ENCODE results near the gene MAP3K10. TPM values are rescaled to one million over a fixed set of nuclear protein-coding genes. Genes with fewer than 3 reads are reported as not detected.
A peak's percentile ranks its signal among the peaks of the same experiment; 100 is the strongest.

MAP3K10 gene
- total and polyA plus RNA-seq, 9 of the 15 experiments (the other 6 are each of a cell fraction or from before 2014, with no cell fraction given) = 0.01 to 8.0 (median 2.7) TPM; not detected in 1

DNA sequence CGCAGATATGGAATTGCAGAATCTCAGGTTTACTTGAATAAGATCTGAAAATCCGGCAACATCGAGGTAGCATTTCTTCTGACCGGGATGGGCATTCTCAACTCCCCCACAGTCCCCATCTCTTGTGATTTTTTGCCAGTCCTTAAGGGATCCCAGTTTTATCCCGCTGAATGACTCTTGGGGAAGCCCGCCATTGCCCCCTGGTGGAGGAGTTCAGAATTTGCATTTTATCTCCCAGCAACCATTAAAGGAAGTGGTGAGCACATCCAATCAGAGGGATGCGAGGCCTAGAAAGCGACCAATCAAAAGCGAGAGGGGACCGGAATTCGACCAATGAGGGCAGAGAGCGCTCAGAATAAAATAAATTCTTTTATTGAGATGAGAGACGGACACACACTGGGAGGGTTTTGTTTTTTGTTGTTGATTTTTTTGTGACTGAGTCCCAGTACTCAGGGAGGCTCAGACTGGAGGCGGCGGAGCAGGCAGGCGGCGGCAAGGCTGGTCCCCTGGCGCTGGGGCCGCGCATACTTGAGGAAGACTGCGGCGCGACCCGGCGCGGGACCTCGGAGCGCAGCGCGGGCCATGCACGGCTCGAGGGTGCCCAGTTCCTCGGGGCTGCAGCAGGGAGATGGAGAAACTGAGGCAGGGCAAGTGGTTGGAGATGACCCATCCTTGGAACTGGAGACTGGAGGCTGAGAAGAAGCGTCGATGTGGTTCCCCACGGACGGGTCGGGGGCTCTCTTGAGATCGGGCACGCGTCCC is 30.8 kb downstream of the MAP3K10 start (continued):
- TF ChIP-seq FOXA3 (CRISPR knock-in tag; conservative IDR thresholded peaks at IDR 0.05 in 1 of 2, IDR thresholded peaks at IDR 0.05 in 1 of 2) (no peak), SMC3 (conservative IDR thresholded peaks at IDR 0.05; ENCODE audit: insufficient read depth, low read depth, low read length) (peak; percentile 79), ZNF696 (CRISPR knock-in tag; conservative IDR thresholded peaks at IDR 0.05) (no peak), CHD2 (IDR thresholded peaks at IDR 0.05; ENCODE audit: low read depth, low read length) (peak; percentile 67; the same call in 1 of the 2 replicates), RBM34 (IDR thresholded peaks at IDR 0.05; ENCODE audit: borderline replicate concordance, insufficient read depth, low read length) (no peak), ZNF277 (CRISPR knock-in tag; IDR thresholded peaks at IDR 0.05; ENCODE audit: borderline replicate concordance) (no peak), ATF2 (CRISPR knock-in tag; IDR thresholded peaks at IDR 0.05) (no peak), RBM39 (optimal IDR thresholded peaks at IDR 0.05; ENCODE audit: low read depth, low read length) (no peak), SAFB2 (IDR thresholded peaks at IDR 0.05; ENCODE audit: borderline replicate concordance, low read depth, low read length, severe bottlenecking) (no peak), MECOM (CRISPR knock-in tag; IDR thresholded peaks at IDR 0.05) (no peak), NR1H2 (CRISPR knock-in tag; IDR thresholded peaks at IDR 0.05) (no peak), ZBTB49 (CRISPR knock-in tag; IDR thresholded peaks at IDR 0.05; ENCODE audit: borderline replicate concordance) (no peak), LEF1 (IDR thresholded peaks at IDR 0.05) (peak; percentile 62; the same call in 1 of the 2 replicates), FOXJ2 (tag; IDR thresholded peaks at IDR 0.05) (no peak), ZNF124 (CRISPR knock-in tag; IDR thresholded peaks at IDR 0.05) (no peak), TSHZ1 (CRISPR knock-in tag; IDR thresholded peaks at IDR 0.05) (no peak), ZNF23 (CRISPR knock-in tag; IDR thresholded peaks at IDR 0.05) (no peak)
- TF ChIP-seq, protein P1, sequence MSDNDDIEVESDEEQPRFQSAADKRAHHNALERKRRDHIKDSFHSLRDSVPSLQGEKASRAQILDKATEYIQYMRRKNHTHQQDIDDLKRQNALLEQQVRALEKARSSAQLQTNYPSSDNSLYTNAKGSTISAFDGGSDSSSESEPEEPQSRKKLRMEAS (CRISPR knock-in tag; IDR thresholded peaks at IDR 0.05) = no peak

Data from K562 (cell line).